Muscle layer of colon (tissue), 2 donors: ENCODE results near the gene COMMD2.

ENCODE experiments used
- H3K27ac ChIP-seq: one replicate; pipeline ENCODE4 v1.7.0; 2013; ENCODE audit warnings: low read depth, mild to moderate bottlenecking, low read length, moderate library complexity
- H3K27me3 ChIP-seq, 2 donors: one replicate each; pipeline ENCODE4 v1.7.0; 2013; ENCODE audit warnings: low read length in 2 of 2, mild to moderate bottlenecking in 2 of 2; ENCODE audit not compliant: insufficient read depth in 2 of 2, control insufficient read depth in 1 of 2
- H3K36me3 ChIP-seq: one replicate; pipeline ENCODE4 v1.7.0; 2013; ENCODE audit warnings: mild to moderate bottlenecking, low read length; ENCODE audit not compliant: insufficient read depth
- H3K4me1 ChIP-seq: one replicate; pipeline ENCODE4 v1.7.0; 2013; ENCODE audit warnings: mild to moderate bottlenecking, low read length; ENCODE audit not compliant: insufficient read depth
- H3K4me3 ChIP-seq, 2 donors: one replicate each; pipeline ENCODE4 v1.7.0; 2013; ENCODE audit warnings: low read length in 2 of 2, low read depth in 1 of 2, mild to moderate bottlenecking in 1 of 2, moderate library complexity in 1 of 2
- H3K9ac ChIP-seq: one replicate; pipeline ENCODE4 v1.7.0; 2013; ENCODE audit warnings: low read length
- H3K9me3 ChIP-seq: one replicate; pipeline ENCODE4 v1.7.0; 2013; ENCODE audit warnings: mild to moderate bottlenecking, low read length
- donor health status: abdominal sarcoma.
- donor health status: Adenocarcinoma of cecum.

Gene COMMD2

DNA sequence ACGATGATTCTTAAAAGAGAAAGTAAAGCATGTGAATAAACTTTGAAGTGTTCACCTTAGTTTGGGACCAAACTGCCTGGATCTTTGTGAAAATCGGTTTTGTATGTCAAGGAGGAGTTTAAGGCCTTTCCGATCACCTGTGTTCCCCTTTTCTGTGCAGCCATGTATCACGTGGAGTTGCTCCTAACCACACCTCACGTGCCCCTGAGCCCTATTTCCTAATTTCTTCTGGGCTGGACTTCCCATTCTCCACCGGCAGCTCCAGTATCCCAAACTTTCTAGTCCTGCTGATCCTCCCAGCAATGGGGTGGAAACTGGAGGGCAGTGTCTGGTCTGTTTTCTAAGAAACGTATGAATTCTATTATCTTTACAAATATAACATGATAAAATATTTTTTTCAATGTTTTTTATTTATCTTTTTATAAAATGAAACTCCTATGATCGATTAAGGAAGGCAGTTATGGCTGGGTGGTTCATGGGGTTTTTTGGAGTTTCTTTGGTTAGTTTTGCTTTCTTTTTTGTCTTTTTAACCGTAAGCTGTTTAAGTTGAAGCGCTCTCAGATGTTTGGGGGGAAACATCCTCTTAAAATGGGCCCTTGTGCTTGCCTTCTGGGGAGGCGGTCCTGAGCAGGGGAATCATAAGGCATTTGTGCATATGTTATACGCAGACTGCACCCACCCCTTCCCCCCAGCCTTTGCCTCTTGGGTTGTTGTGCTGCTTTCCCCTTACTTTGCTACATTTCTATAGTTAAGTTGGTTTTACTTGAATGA lies 50.9 kb downstream of the COMMD2 start:
- no peak overlapping the region for H3K27ac ChIP-seq
- H3K27me3 ChIP-seq, result no peaks in the 10 kb centered on the region
- no peak overlapping the region for H3K9ac ChIP-seq
- H3K9me3 ChIP-seq, result no peaks in the 10 kb centered on the region
- H3K4me1 ChIP-seq, result peaks cover 4% of the 10 kb centered on the region
- no peaks in the 10 kb centered on the region for H3K36me3 ChIP-seq
- no peak overlapping the region for H3K4me3 ChIP-seq
